Measurements from ENCODE around the gene TTC7B.
"Not testable (repeated sequence)": the region's sequence is repeated elsewhere in the genome, so short reads cannot be mapped to it uniquely, and the experiment has no call there.

The TTC7B gene

GRCh38 chr14:90839889-90840266 is 23.6 kb upstream of the TTC7B start:
- H3K4me1 Mint-ChIP-seq = peaks cover 16% of the 10 kb centered on the region
- H3K27ac Mint-ChIP-seq = no peak overlapping the region
- no peak overlapping the region for H3K4me3 Mint-ChIP-seq
- ATAC-seq = no peak
- no peaks in the 10 kb centered on the region for H3K36me3 Mint-ChIP-seq
- H3K9me3 Mint-ChIP-seq = no peaks in the 10 kb centered on the region
- H3K27me3 Mint-ChIP-seq = peaks cover 14% of the 10 kb centered on the region

- H3K27ac Mint-ChIP-seq = no peak overlapping the region
- no peaks in the 10 kb centered on the region for H3K36me3 Mint-ChIP-seq
- no peak overlapping the region for H3K4me3 Mint-ChIP-seq
- H3K4me1 Mint-ChIP-seq = peaks cover 16% of the 10 kb centered on the region
- no peak for ATAC-seq
- H3K9me3 Mint-ChIP-seq = no peaks in the 10 kb centered on the region
- peaks cover 14% of the 10 kb centered on the region for H3K27me3 Mint-ChIP-seq
These were observed 23.0 kb upstream of the TTC7B start for GRCh38 chr14:90839024-90839888.

GRCh38 chr14:90838531-90838930 is 22.3 kb upstream of the TTC7B start:
- ATAC-seq, H3K36me3 Mint-ChIP-seq, H3K9me3 Mint-ChIP-seq, H3K27ac Mint-ChIP-seq, H3K4me3 Mint-ChIP-seq: not testable (repeated sequence)
- H3K4me1 Mint-ChIP-seq = peaks cover 16% of the 10 kb centered on the region
- H3K27me3 Mint-ChIP-seq = peaks cover 14% of the 10 kb centered on the region

- no peak overlapping the region for H3K4me3 Mint-ChIP-seq
- no peaks in the 10 kb centered on the region for H3K36me3 Mint-ChIP-seq
These were observed 21.1 kb upstream of the TTC7B start for GRCh38 chr14:90837355-90837754.

GRCh38 chr14:90836692-90837063 is 20.4 kb upstream of the TTC7B start:
- Mint-ChIP-seq H3K27ac (no peak overlapping the region), H3K4me1 (peaks cover 11% of the 10 kb centered on the region), H3K36me3 (no peaks in the 10 kb centered on the region), H3K4me3 (no peak overlapping the region), H3K27me3 (peaks cover 14% of the 10 kb centered on the region), H3K9me3 (peaks cover 3% of the 10 kb centered on the region)
- ATAC-seq = no peak

More at GRCh38 chr14:90837355-90837754, 21.1 kb upstream of the TTC7B start:
- H3K4me1 Mint-ChIP-seq = peaks cover 11% of the 10 kb centered on the region
- H3K9me3 Mint-ChIP-seq = peaks cover 3% of the 10 kb centered on the region
- peaks cover 14% of the 10 kb centered on the region for H3K27me3 Mint-ChIP-seq
- H3K27ac Mint-ChIP-seq = no peak overlapping the region
- ATAC-seq = no peak

GRCh38 chr14:90831821-90832220 is 15.6 kb upstream of the TTC7B start:
- ATAC-seq = no peak
- H3K27me3 Mint-ChIP-seq = peaks cover 14% of the 10 kb centered on the region
- H3K4me1 Mint-ChIP-seq = peaks cover 32% of the 10 kb centered on the region
- peaks cover 3% of the 10 kb centered on the region for H3K9me3 Mint-ChIP-seq
- no peak overlapping the region for H3K4me3 Mint-ChIP-seq
- H3K36me3 Mint-ChIP-seq = no peaks in the 10 kb centered on the region
- no peak overlapping the region for H3K27ac Mint-ChIP-seq

- Mint-ChIP-seq H3K4me3 (no peak overlapping the region), H3K4me1 (peaks cover 26% of the 10 kb centered on the region), H3K36me3 (no peaks in the 10 kb centered on the region), H3K27me3 (peaks cover 7% of the 10 kb centered on the region), H3K9me3 (peaks cover 3% of the 10 kb centered on the region), H3K27ac (no peak overlapping the region)
- ATAC-seq = no peak
These were observed 14.9 kb upstream of the TTC7B start for GRCh38 chr14:90830931-90831701.

- Mint-ChIP-seq H3K27ac (no peak overlapping the region), H3K4me1 (peaks cover 21% of the 10 kb centered on the region), H3K36me3 (no peaks in the 10 kb centered on the region), H3K4me3 (no peak overlapping the region), H3K9me3 (peaks cover 6% of the 10 kb centered on the region), H3K27me3 (no peaks in the 10 kb centered on the region)
- ATAC-seq = no peak
These were observed 13.4 kb upstream of the TTC7B start for GRCh38 chr14:90829677-90830076.

GRCh38 chr14:90828642-90829487 is 12.6 kb upstream of the TTC7B start:
- H3K27ac Mint-ChIP-seq = peak overlapping the region; percentile 74
- peaks cover 21% of the 10 kb centered on the region for H3K4me1 Mint-ChIP-seq
- H3K27me3 Mint-ChIP-seq = no peaks in the 10 kb centered on the region
- H3K36me3 Mint-ChIP-seq = peaks cover 4% of the 10 kb centered on the region
- peak overlapping the region; percentile 73 for H3K4me3 Mint-ChIP-seq
- peaks cover 9% of the 10 kb centered on the region for H3K9me3 Mint-ChIP-seq
- ATAC-seq = peak; percentile 18

- H3K9me3 Mint-ChIP-seq = peaks cover 12% of the 10 kb centered on the region
- peaks cover 21% of the 10 kb centered on the region for H3K4me1 Mint-ChIP-seq
- ATAC-seq = peak; percentile 100
- peak overlapping the region; percentile 73 for H3K4me3 Mint-ChIP-seq
- H3K27me3 Mint-ChIP-seq = no peaks in the 10 kb centered on the region
- peaks cover 5% of the 10 kb centered on the region for H3K36me3 Mint-ChIP-seq
- peak overlapping the region; percentile 74 for H3K27ac Mint-ChIP-seq
These were observed 11.8 kb upstream of the TTC7B start for GRCh38 chr14:90827919-90828610.

GRCh38 chr14:90823542-90823941 is 7.3 kb upstream of the TTC7B start:
- not testable (repeated sequence) for ATAC-seq, H3K27ac Mint-ChIP-seq, H3K36me3 Mint-ChIP-seq, H3K4me3 Mint-ChIP-seq, H3K27me3 Mint-ChIP-seq
- H3K4me1 Mint-ChIP-seq = peaks cover 13% of the 10 kb centered on the region
- peaks cover 12% of the 10 kb centered on the region for H3K9me3 Mint-ChIP-seq

- H3K4me3 Mint-ChIP-seq = no peak overlapping the region
- H3K4me1 Mint-ChIP-seq = peaks cover 5% of the 10 kb centered on the region
- ATAC-seq = peak; percentile 77
- H3K9me3 Mint-ChIP-seq = peaks cover 12% of the 10 kb centered on the region
- H3K27me3 Mint-ChIP-seq = peaks cover 16% of the 10 kb centered on the region
- H3K36me3 Mint-ChIP-seq = peaks cover 5% of the 10 kb centered on the region
- H3K27ac Mint-ChIP-seq = peak overlapping the region; percentile 1
These were observed 4.7 kb upstream of the TTC7B start for GRCh38 chr14:90820958-90821357.

- no peak for ATAC-seq
- H3K4me1 Mint-ChIP-seq = peaks cover 12% of the 10 kb centered on the region
- H3K36me3 Mint-ChIP-seq = peaks cover 5% of the 10 kb centered on the region
- H3K27ac Mint-ChIP-seq = no peak overlapping the region
- peaks cover 10% of the 10 kb centered on the region for H3K9me3 Mint-ChIP-seq
- H3K4me3 Mint-ChIP-seq = no peak overlapping the region
- peaks cover 25% of the 10 kb centered on the region for H3K27me3 Mint-ChIP-seq
These were observed 3.6 kb upstream of the TTC7B start for GRCh38 chr14:90819734-90820393.

- Mint-ChIP-seq H3K9me3 (peaks cover 3% of the 10 kb centered on the region), H3K4me1 (peaks cover 12% of the 10 kb centered on the region), H3K27me3 (peaks cover 25% of the 10 kb centered on the region), H3K27ac (no peak overlapping the region), H3K36me3 (no peaks in the 10 kb centered on the region), H3K4me3 (no peak overlapping the region)
- ATAC-seq = no peak
These were observed 2.5 kb upstream of the TTC7B start for GRCh38 chr14:90818715-90819114.

Measured in stimulated activated memory B cell treated with anti-CD40 and anti-IgM and Interleukin-4, amounts not matched to agents 10 μg/mL and 1 μg/mL and 100 μg/mL, for 72 hours (primary cell).